ENCODE results near the gene CCNY. TPM values are rescaled to one million over a fixed set of nuclear protein-coding genes. Genes with fewer than 3 reads are reported as not detected.

CCNY gene
- total RNA-seq, 1 donor = 53.3 TPM

GRCh38 chr10:35573796-35574195, 237.5 kb downstream of the CCNY start:
- DNase-seq (ENCODE audit: low read depth in 2 of 3, low spot score in 2 of 3) = no peak

GRCh38 chr10:35574924-35575352, 238.6 kb downstream of the CCNY start:
- DNase-seq (ENCODE audit: low read depth in 2 of 3, low spot score in 2 of 3) = no peak

- no peak for DNase-seq (ENCODE audit: low read depth in 2 of 3, low spot score in 2 of 3)
Observed at GRCh38 chr10:35575640-35576039, 239.3 kb downstream of the CCNY start.

- no peak for DNase-seq (ENCODE audit: low read depth in 2 of 3, low spot score in 2 of 3)
Observed at GRCh38 chr10:35576730-35577129, 240.4 kb downstream of the CCNY start.

- DNase-seq (ENCODE audit: low read depth in 2 of 3, low spot score in 2 of 3) = no peak
Observed at GRCh38 chr10:35577926-35578617, 241.8 kb downstream of the CCNY start.

- DNase-seq (ENCODE audit: low read depth in 2 of 3, low spot score in 2 of 3) = no peak
Observed at GRCh38 chr10:35578618-35578956, 242.3 kb downstream of the CCNY start.

- no peak for DNase-seq (ENCODE audit: low read depth in 2 of 3, low spot score in 2 of 3)
Observed at GRCh38 chr10:35579116-35579515, 242.8 kb downstream of the CCNY start.

GRCh38 chr10:35579726-35580422, 243.6 kb downstream of the CCNY start:
- DNase-seq (ENCODE audit: low read depth in 2 of 3, low spot score in 2 of 3) = no peak

GRCh38 chr10:35580423-35580770, 244.1 kb downstream of the CCNY start:
- DNase-seq (ENCODE audit: low read depth in 2 of 3, low spot score in 2 of 3) = no peak

- no peak for DNase-seq (ENCODE audit: low read depth in 2 of 3, low spot score in 2 of 3)
Observed at GRCh38 chr10:35581655-35582054, 245.3 kb downstream of the CCNY start.

- DNase-seq (ENCODE audit: low read depth in 2 of 3, low spot score in 2 of 3) = no peak
Observed at GRCh38 chr10:35584946-35585345, 248.6 kb downstream of the CCNY start.

GRCh38 chr10:35585356-35585755, 249.0 kb downstream of the CCNY start:
- no peak for DNase-seq (ENCODE audit: low read depth in 2 of 3, low spot score in 2 of 3)

- no peak for DNase-seq (ENCODE audit: low read depth in 2 of 3, low spot score in 2 of 3)
Observed at GRCh38 chr10:35585903-35586535, 249.7 kb downstream of the CCNY start.

- no peak for DNase-seq (ENCODE audit: low read depth in 2 of 3, low spot score in 2 of 3)
Observed at GRCh38 chr10:35588836-35589235, 252.5 kb downstream of the CCNY start.

GRCh38 chr10:35592441-35592840, 256.1 kb downstream of the CCNY start:
- no peak for DNase-seq (ENCODE audit: low read depth in 2 of 3, low spot score in 2 of 3)

GRCh38 chr10:35594115-35595079, 258.1 kb downstream of the CCNY start:
- no peak for DNase-seq (ENCODE audit: low read depth in 2 of 3, low spot score in 2 of 3)

- DNase-seq (ENCODE audit: low read depth in 2 of 3, low spot score in 2 of 3) = no peak
Observed at GRCh38 chr10:35595106-35595505, 258.8 kb downstream of the CCNY start.

- peak in 1 of 3 donors; percentile 13 for DNase-seq (ENCODE audit: low read depth in 2 of 3, low spot score in 2 of 3)
Observed at GRCh38 chr10:35598379-35598778, 262.1 kb downstream of the CCNY start.

- no peak for DNase-seq (ENCODE audit: low read depth in 2 of 3, low spot score in 2 of 3)
Observed at GRCh38 chr10:35600193-35600592, 263.9 kb downstream of the CCNY start.

GRCh38 chr10:35605191-35605590, 268.9 kb downstream of the CCNY start, which contains the start of gene GJD4:
GJD4 (plus strand) TSS chr10:35605341; CDS start chr10:35605568, 227 bp downstream.
- DNase-seq (ENCODE audit: low read depth in 2 of 3, low spot score in 2 of 3) = no peak

GRCh38 chr10:35606430-35606829, 270.1 kb downstream of the CCNY start:
- DNase-seq (ENCODE audit: low read depth in 2 of 3, low spot score in 2 of 3) = no peak
